HL-60 (cell line): Measurements from ENCODE around the gene GORASP2.

Experiments
- CTCF ChIP-seq: IDR thresholded peaks from one replicate; pipeline ENCODE4 v1.5.1; 2011; ENCODE audit warnings: low read length, control low read depth, inconsistent platforms; ENCODE audit not compliant: insufficient read depth
- GABPA ChIP-seq: IDR thresholded peaks from 2 replicates; pipeline ENCODE4 v1.6.1; 2012; ENCODE audit warnings: low read depth
- POLR2AphosphoS5 ChIP-seq: IDR thresholded peaks from 2 replicates; pipeline ENCODE4 v1.6.1; 2012; ENCODE audit warnings: low read depth
- REST ChIP-seq: IDR thresholded peaks from 2 replicates; pipeline ENCODE4 v1.6.1; 2012; ENCODE audit warnings: low read depth; ENCODE audit not compliant: insufficient replicate concordance

GRCh38 chr2:170997893-170998597 is 69.0 kb downstream of the GORASP2 start:
- TF ChIP-seq GABPA (no peak), CTCF (no peak), POLR2AphosphoS5 (no peak), REST (no peak)
